Neuronal stem cell (in vitro differentiated cells): ENCODE measurements around the gene UTY.

ENCODE experiments used
- DNase-seq: peaks from one replicate; pipeline ENCODE4 v3.0.0-alpha.2; 2013; ENCODE audit warnings: low spot score
- H2AFZ ChIP-seq: one replicate; pipeline ENCODE4 v1.6.1; 2013; ENCODE audit warnings: mild to moderate bottlenecking, low read length, inconsistent platforms
- H2AK5ac ChIP-seq: 2 replicates; pipeline ENCODE4 v1.6.1; 2013; ENCODE audit warnings: low read depth, mild to moderate bottlenecking, inconsistent platforms, low read length, moderate library complexity, mixed read lengths
- H2BK120ac ChIP-seq: 2 replicates; pipeline ENCODE4 v1.6.1; 2013; ENCODE audit warnings: low read depth, mild to moderate bottlenecking, inconsistent platforms, low read length, moderate library complexity, mixed read lengths
- H2BK12ac ChIP-seq: one replicate; pipeline ENCODE4 v1.6.1; 2013; ENCODE audit warnings: low read length, inconsistent platforms
- H2BK15ac ChIP-seq: 2 replicates; pipeline ENCODE4 v1.6.1; 2013; ENCODE audit warnings: mild to moderate bottlenecking, low read length, inconsistent platforms, mixed read lengths
- H2BK5ac ChIP-seq: one replicate; pipeline ENCODE4 v1.6.1; 2013; ENCODE audit warnings: inconsistent platforms, mild to moderate bottlenecking, low read length, moderate library complexity
- H3K14ac ChIP-seq: one replicate; pipeline ENCODE4 v1.6.1; 2013; ENCODE audit warnings: low read length, inconsistent platforms
- H3K18ac ChIP-seq: 2 replicates; pipeline ENCODE4 v1.6.1; 2013; ENCODE audit warnings: low read length, inconsistent platforms
- H3K23ac ChIP-seq: 2 replicates; pipeline ENCODE4 v1.6.1; 2013; ENCODE audit warnings: low read depth, mild to moderate bottlenecking, mixed read lengths, low read length, inconsistent platforms; ENCODE audit not compliant: poor library complexity
- H3K27ac ChIP-seq: replicated peaks from 3 replicates; pipeline ENCODE4 v1.5.1; 2013; ENCODE audit warnings: low read length, inconsistent platforms
- H3K27me3 ChIP-seq, 3 experiments: 2 replicates each; pipeline ENCODE4 v1.6.1; 2013; ENCODE audit warnings: low read length in 3 of 3, mild to moderate bottlenecking in 2 of 3, inconsistent platforms in 1 of 3, low read depth in 1 of 3, mixed read lengths in 1 of 3, moderate library complexity in 1 of 3; ENCODE audit not compliant: control insufficient read depth in 3 of 3, insufficient read depth in 3 of 3
- H3K36me3 ChIP-seq, 2 donors: replicated peaks in 1 of 2; 2 replicates each; pipeline ENCODE4 v1.6.1; 2013; ENCODE audit warnings: low read length in 2 of 2; ENCODE audit not compliant: control insufficient read depth in 2 of 2, insufficient read depth in 2 of 2
- H3K4ac ChIP-seq: 2 replicates; pipeline ENCODE4 v1.6.1; 2013; ENCODE audit warnings: inconsistent platforms, mild to moderate bottlenecking, low read length, moderate library complexity
- H3K4me1 ChIP-seq, 2 donors: 1 replicate in 1 of 2; 2 replicates in 1 of 2; pipeline ENCODE4 v1.6.1; 2013; ENCODE audit warnings: low read length in 2 of 2, low read depth in 1 of 2; ENCODE audit not compliant: control insufficient read depth in 2 of 2, insufficient read depth in 1 of 2
- H3K4me2 ChIP-seq: one replicate; pipeline ENCODE4 v1.6.1; 2013; ENCODE audit warnings: mild to moderate bottlenecking, low read length, inconsistent platforms; ENCODE audit not compliant: insufficient read depth, poor library complexity, severe bottlenecking
- H3K4me3 ChIP-seq, 2 donors: 2 replicates each; pipeline ENCODE4 v1.5.1; 2013; ENCODE audit warnings: low read length in 2 of 2, mild to moderate bottlenecking in 2 of 2, inconsistent platforms in 1 of 2, moderate library complexity in 1 of 2
- H3K79me1 ChIP-seq: one replicate; pipeline ENCODE4 v1.6.1; 2013; ENCODE audit warnings: low read depth, mild to moderate bottlenecking, inconsistent platforms, low read length, moderate library complexity
- H3K9ac ChIP-seq: one replicate; pipeline ENCODE4 v1.6.1; 2013; ENCODE audit warnings: mild to moderate bottlenecking, low read depth, low read length, inconsistent platforms; ENCODE audit not compliant: poor library complexity
- H3K9me3 ChIP-seq, 2 donors: replicated peaks in 1 of 2; 2 replicates each; pipeline versions ENCODE3 to v1.6.1; 2013; ENCODE audit warnings: low read length in 2 of 2, mild to moderate bottlenecking in 2 of 2, inconsistent platforms in 1 of 2, low read depth in 1 of 2, mixed read lengths in 1 of 2, moderate library complexity in 1 of 2; ENCODE audit not compliant: control insufficient read depth in 2 of 2, insufficient read depth in 1 of 2
- H4K8ac ChIP-seq: one replicate; pipeline ENCODE4 v1.6.1; 2013; ENCODE audit warnings: low read depth, mild to moderate bottlenecking, inconsistent platforms, low read length, moderate library complexity
- H4K91ac ChIP-seq: one replicate; pipeline ENCODE4 v1.6.1; 2013; ENCODE audit warnings: low read length, low read depth, mild to moderate bottlenecking, inconsistent platforms; ENCODE audit not compliant: poor library complexity
- WGBS, 2 donors: extraction: QIAGEN DNeasy Blood & Tissue Kit; methylation state at CpG; one replicate each; pipeline ENCODE4 v1.1.7; 2013; ENCODE audit warnings: missing lambda C conversion rate in 2 of 2, mixed read lengths in 1 of 2; ENCODE audit not compliant: insufficient read length in 2 of 2, insufficient replicate concordance in 1 of 2; ENCODE audit errors: extremely low coverage in 2 of 2; 5-methylcytosine and 5-hydroxymethylcytosine counted together

The UTY gene

GRCh38 chrY:13370245-13370644 lies 109.6 kb downstream of the UTY start:
- Histone ChIP-seq H2AK5ac (no peak overlapping the region), H3K14ac (no peak overlapping the region), H3K23ac (no peak overlapping the region), H2BK5ac (no peak overlapping the region), H2AFZ (no peak overlapping the region), H3K27me3 (no peaks in the 10 kb centered on the region), H3K4me2 (no peak overlapping the region), H3K36me3 (no peaks in the 10 kb centered on the region), H3K79me1 (no peaks in the 10 kb centered on the region), H3K27ac (no peak overlapping the region), H4K91ac (no peak overlapping the region), H2BK120ac (no peak overlapping the region), H3K9me3 (no peaks in the 10 kb centered on the region), H2BK15ac (no peak overlapping the region), H3K4me3 (no peak overlapping the region), H3K4ac (no peak overlapping the region), H3K4me1 (no peaks in the 10 kb centered on the region), H3K18ac (no peak overlapping the region), H4K8ac (no peak overlapping the region), H2BK12ac (no peak overlapping the region), H3K9ac (no peak overlapping the region)
- DNase-seq, result no peak

GRCh38 chrY:13368513-13368845 lies 111.4 kb downstream of the UTY start:
- Histone ChIP-seq H3K14ac (no peak overlapping the region), H3K4me1 (no peaks in the 10 kb centered on the region), H3K18ac (no peak overlapping the region), H3K23ac (no peak overlapping the region), H3K27me3 (no peaks in the 10 kb centered on the region), H2BK5ac (no peak overlapping the region), H4K8ac (no peak overlapping the region), H3K9ac (no peak overlapping the region), H3K4me3 (no peak overlapping the region), H2AFZ (no peak overlapping the region), H2BK12ac (no peak overlapping the region), H2BK120ac (no peak overlapping the region), H3K36me3 (no peaks in the 10 kb centered on the region), H2AK5ac (no peak overlapping the region), H3K4ac (no peak overlapping the region), H3K4me2 (no peak overlapping the region), H4K91ac (no peak overlapping the region), H3K79me1 (no peaks in the 10 kb centered on the region), H2BK15ac (no peak overlapping the region), H3K27ac (no peak overlapping the region), H3K9me3 (no peaks in the 10 kb centered on the region)
- DNase-seq, result no peak
- no CpG with 5 or more reads among the region's 4 CpGs for WGBS, 2 donors

GRCh38 chrY:13363641-13364040 lies 116.2 kb downstream of the UTY start:
- Histone ChIP-seq H3K79me1 (no peaks in the 10 kb centered on the region), H2BK120ac (no peak overlapping the region), H2BK15ac (no peak overlapping the region), H3K4me2 (no peak overlapping the region), H3K9me3 (no peaks in the 10 kb centered on the region), H4K91ac (no peak overlapping the region), H3K27me3 (no peaks in the 10 kb centered on the region), H3K4me1 (no peaks in the 10 kb centered on the region), H3K9ac (no peak overlapping the region), H3K36me3 (no peaks in the 10 kb centered on the region), H2AFZ (no peak overlapping the region), H2AK5ac (no peak overlapping the region), H3K14ac (no peak overlapping the region), H2BK5ac (no peak overlapping the region), H3K18ac (no peak overlapping the region), H2BK12ac (no peak overlapping the region), H3K4me3 (no peak overlapping the region), H3K27ac (no peak overlapping the region), H3K4ac (no peak overlapping the region), H4K8ac (no peak overlapping the region), H3K23ac (no peak overlapping the region)
- no CpG with 5 or more reads among the region's 2 CpGs for WGBS, 2 donors
- DNase-seq, result no peak

- no peak overlapping the region for H3K27ac ChIP-seq
- H2AFZ ChIP-seq, result no peak overlapping the region
- no peak overlapping the region for H2BK120ac ChIP-seq
- H3K9ac ChIP-seq, result no peak overlapping the region
- no peaks in the 10 kb centered on the region for H3K27me3 ChIP-seq
- H2BK15ac ChIP-seq, result no peak overlapping the region
- no peak for DNase-seq
- no peak overlapping the region for H2AK5ac ChIP-seq
- no peak overlapping the region for H3K4ac ChIP-seq
- H2BK5ac ChIP-seq, result no peak overlapping the region
- H3K4me2 ChIP-seq, result no peak overlapping the region
- H2BK12ac ChIP-seq, result no peak overlapping the region
- no peak overlapping the region for H4K8ac ChIP-seq
- no peaks in the 10 kb centered on the region for H3K4me1 ChIP-seq
- no peaks in the 10 kb centered on the region for H3K79me1 ChIP-seq
- no CpG with 5 or more reads among the region's 2 CpGs for WGBS, 2 donors
- H3K4me3 ChIP-seq, result no peak overlapping the region
- H4K91ac ChIP-seq, result no peak overlapping the region
- no peaks in the 10 kb centered on the region for H3K36me3 ChIP-seq
- no peak overlapping the region for H3K18ac ChIP-seq
- no peak overlapping the region for H3K14ac ChIP-seq
- no peaks in the 10 kb centered on the region for H3K9me3 ChIP-seq
- H3K23ac ChIP-seq, result no peak overlapping the region
These were observed 117.2 kb downstream of the UTY start for GRCh38 chrY:13362662-13363061.
